Head of caudate nucleus (tissue), 42 donors: ENCODE measurements around the gene ADAM19.
"Not testable (repeated sequence)": the region's sequence is repeated elsewhere in the genome, so short reads cannot be mapped to it uniquely, and the experiment has no call there.

Source experiments
- DNase-seq, 42 donors: peaks; one replicate each; pipeline versions ENCODE4 v3.0.0 to v3.0.0-alpha.2; 2020 to 2021; ENCODE audit warnings: mixed read lengths in 7 of 42
- intact Hi-C: fragments of 100-400 bp; cut with DNase I; formaldehyde crosslinking; loops from one replicate; pipeline ENCODE4 v1.15.0; 2022

The ADAM19 gene

DNA sequence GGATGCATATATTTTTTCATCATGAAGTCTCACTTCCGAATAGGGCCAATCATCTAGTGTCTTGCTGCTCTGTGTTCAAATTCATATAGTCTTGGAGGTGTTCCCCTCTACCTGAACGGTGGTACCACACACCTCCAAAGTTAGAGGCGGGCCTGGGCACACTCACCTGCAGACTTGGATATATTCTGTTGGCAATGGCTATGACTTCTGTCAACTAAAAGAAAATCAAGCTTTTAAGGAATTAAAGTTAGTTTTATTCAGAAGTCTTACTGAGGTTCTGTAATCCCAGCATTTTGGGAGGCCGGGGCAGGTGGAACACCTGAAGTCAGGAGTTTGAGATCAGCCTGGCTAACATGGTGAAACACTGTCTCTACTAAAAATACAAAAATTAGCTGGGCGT, 118.2 kb downstream of the ADAM19 start:
- intact Hi-C loops, result no loop called here
- peak in 4 of 42 donors; percentile 7 to 42 (median 16) for DNase-seq

DNA sequence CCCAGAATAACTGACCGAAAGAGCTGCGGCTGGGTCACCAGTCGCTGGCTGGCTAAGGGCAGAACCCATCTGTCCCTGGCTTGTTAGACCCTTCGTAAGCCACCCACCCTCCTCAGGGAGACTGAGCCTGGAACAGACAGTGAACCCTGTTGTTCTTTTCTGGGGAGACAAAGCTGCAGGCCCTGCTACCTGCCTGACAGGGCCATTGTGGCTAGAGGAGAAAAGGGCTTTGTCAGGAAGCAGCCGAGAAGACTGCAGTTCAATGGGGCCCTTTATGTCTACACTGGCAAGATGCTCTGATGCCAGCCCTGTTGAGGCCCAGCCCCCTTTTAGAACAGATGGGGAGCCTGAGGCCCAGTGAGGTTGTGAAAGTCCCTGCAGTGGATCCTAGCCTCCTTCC, 119.3 kb downstream of the ADAM19 start:
- intact Hi-C loops, result no loop called here

DNA sequence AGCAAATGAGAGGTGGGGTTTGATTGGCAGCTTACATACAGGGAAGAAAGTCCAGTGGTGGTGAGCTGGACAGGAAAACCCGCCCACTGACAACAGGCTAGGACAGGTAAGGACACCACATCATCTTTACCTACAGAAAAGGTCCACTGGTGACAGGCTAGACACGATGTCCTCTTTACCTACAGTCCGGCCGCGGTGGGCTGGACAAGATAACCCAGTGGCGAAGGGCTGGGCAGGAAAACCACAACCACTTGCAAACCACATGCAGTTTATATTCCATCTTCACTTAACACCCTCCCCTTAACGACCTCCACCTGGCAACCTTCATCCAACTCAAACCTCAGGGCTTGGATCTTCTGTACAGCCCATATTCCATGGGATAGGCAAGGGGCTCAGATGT, 120.5 kb downstream of the ADAM19 start:
- intact Hi-C loops, result no loop called here
- peak in 5 of 42 donors; percentile 1 to 40 (median 24) for DNase-seq

More for the DNA sequence above, 119.3 kb downstream of the ADAM19 start:
- DNase-seq, result peak; percentile 62 to 96 (median 87)

DNA sequence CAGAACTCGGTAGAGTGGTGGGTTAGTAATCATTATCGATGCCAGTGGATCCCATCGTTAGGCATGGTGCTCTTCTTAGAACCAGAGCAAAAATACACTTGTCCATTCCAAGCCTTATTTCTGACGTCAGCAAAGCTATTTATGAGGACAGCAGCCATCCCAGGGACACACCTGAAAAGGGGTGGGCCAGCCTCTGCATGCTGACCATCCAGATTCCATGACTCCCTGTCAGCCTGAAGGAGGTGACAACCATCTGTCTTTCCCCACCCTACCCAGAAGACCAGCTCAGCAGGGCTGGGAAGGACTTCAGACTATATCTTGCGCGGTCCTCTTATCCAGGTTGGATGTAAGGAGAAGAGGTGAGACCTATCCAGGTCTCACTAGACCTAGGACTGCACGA, 121.3 kb downstream of the ADAM19 start:
- intact Hi-C loops, result no loop called here
- DNase-seq, result peak in 4 of 42 donors; percentile 5 to 40 (median 16)

DNA sequence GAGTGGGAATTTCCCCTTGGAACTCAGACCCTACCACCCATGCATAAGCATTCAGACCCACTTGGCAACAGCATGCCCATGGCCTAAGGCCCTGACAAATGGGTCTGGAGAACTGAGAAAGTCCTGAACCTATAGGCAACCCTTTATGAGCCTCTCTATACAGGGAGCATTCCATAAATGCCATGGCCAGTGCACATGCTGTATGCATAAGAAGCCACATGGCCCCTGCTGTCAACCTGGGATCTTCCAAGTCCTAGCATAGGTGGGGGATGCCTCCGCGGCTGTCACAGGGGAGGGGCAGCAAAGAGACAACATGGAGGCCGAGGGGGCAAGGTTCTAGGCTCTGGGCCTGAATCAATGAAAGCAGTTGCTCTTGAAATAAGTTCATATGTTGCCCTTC, 123.8 kb downstream of the ADAM19 start:
- peak in 3 of 42 donors; percentile 6 to 27 (median 26) for DNase-seq
- intact Hi-C loops, result no loop called here

DNA sequence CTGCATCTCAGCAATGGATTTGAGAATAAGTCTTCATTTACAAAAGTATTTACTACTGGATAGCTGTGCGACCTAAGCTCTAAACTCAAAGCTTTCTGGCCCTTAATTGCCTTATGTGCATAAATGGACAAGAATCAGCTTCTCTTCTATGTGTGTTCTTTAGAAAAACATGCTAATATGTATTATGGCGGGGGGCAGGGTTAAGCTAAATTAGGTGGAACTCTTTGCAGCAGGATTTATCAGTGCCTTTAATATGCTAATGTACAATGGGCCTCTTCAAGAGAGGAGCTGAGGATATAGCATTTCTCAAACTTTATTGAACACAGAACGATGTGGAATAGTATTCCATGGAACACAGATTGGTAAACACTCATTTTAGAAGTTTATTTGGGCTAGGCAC, 125.6 kb downstream of the ADAM19 start:
- DNase-seq, result no peak
- intact Hi-C loops, result no loop called here

DNA sequence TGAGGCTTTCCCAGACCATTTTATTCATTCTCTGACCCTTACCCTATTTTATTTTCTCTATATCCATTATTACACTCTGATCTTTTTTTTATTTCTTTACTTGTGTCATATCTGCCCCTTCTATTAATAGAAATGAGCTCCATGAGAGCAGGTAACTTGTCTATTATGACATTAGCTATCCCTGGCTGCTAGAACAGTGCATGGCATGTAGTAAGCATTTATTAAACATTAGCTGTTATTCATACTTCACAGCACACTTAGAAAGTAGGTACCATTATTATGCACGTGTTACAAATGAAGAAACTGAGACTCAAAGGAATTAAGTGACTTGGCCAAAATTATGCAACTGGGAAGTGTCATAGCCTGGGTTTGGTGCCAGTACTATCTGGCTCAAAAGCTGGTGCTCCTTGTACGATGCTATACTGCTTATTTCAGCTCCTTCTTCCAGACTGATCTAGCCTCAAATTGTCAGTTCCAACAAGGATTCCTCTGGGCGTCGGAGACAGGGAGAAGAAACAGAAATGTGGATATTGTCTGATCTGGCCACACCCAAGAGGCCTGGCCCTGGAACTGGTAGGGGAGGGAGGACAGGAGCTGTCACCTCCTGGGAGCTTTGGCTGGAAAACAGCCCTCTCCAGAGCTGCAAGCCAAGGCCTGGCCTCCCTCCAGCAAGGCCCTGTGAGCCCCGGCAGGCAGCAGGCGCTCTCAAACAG, 126.4 kb downstream of the ADAM19 start:
- intact Hi-C loops, result no loop called here
- peak in 37 of 42 donors; percentile 35 to 80 (median 54) for DNase-seq

DNA sequence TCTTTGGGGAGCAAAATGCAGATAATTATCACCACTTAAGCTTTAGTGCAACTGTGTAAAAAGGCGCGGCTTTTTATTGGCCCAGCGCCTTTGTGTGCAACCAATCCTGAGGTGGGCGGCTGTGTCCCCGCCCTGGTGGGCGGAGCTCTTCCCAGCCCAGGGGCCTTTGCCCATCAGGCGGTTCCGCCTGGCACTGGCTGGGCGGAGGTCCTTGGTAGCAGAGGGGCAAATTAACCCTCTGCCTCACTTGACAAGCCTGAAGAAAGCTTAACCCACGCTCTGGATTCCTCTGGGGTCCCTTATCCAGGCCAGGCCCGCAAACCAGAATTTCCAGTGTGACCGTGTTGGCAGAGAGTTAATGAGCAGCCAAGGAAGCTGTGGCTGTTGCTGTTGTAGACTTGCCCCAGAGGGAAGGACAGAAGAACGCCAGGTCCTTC, 128.4 kb downstream of the ADAM19 start:
- intact Hi-C loops, result no loop called here
- DNase-seq, result peak in 1 of 42 donors; percentile 10

DNA sequence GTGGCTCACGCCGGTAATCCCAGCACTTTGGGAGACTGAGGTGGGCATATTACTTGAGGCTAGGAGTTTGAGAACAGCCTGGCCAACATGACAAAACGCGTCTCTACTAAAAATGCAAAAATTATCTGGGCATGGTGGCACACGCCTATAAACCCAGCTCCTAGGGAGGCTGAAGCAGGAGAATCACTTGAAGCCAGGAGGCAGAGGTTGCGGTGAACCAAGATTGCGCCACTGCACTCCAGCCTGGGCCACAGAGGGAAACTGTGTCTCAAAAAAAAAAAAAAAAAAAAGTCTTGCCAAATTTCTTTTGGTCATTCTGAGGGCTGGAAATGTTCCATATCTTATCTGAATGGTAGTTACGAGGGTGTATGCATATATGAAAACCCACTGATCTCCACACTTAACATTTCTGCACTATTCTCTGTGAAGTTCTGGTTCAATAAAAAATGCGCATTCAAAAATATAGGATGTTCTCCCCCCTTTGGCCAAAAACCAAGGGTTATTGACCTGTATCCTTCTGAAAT, 129.1 kb downstream of the ADAM19 start:
- intact Hi-C loops, result no loop called here
- DNase-seq, result peak in 1 of 42 donors; percentile 8

DNA sequence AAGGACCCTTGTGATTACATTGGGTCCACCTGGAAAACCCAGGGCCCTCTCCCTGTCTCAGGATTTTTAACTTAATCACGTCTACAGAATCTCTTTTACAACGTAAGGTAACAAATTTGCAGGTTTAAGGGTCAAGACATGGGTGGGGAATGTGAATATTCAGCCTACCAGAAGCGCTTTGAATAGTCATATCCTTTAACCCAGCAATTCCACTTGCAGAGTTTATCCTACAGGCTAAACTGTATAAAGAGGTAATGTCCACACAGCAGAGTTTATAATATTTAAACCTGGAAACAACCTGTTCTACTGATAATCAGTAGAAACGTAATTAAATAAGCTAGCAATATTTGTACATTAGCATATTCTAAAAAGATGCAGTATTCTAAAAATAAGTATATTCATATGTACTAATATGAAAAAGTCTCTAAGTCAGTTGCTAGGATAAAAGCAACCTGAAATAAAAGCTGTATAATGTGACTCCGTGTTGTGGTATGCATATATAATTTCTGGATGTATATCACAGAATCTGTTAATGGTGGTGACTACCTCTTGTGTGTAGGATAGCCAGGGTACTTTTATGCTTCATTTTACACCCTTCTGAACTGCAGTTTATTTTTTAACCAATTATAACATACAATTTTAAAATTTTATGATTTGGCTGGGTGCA, 129.7 kb downstream of the ADAM19 start:
- intact Hi-C loops, result no loop called here
- no peak for DNase-seq

DNA sequence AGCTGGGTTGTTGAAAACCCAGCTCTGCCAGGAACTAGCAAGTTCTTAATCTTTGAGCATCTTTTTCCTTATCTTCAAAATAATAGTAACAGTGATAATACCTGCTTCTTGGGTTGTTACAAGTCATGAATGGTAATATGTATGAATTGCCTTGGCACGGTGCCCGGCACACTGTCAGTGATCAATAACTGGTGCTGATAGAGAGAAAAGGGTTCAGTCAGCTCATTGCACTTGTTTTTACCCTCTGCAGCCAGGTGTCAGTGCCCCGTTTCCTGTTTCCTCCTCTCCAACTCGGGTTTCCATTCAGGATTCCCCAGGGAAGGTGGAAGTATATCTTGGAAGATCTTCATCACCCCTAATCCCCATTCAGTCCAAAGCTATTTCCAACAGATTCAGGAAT, 131.4 kb downstream of the ADAM19 start:
- no peak for DNase-seq
- intact Hi-C loops, result no loop called here

DNA sequence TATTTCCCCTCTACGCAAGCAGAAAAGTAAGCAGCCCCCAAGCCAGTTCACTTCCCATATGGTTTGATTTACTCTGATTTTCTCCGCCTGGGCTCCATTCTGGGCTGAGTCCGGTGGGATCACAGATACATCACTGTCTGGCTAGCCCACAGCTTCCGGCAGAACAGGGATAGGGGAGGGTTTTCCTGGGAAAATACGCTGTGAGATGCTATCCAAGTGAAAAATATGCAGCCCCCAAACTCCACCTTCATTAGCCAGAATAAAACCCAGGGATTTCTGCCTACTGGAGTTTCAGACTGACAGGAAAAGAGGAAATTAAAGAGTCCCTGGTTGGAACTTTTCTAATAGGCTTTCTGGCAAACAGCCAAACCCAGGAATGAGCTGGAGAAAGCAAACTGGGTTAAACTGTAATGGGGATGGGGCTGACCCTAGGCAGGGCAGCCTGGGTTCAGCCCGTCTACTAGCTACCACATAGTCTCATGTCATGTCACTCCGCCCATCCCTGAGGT, 132.5 kb downstream of the ADAM19 start:
- intact Hi-C loops, result no loop called here
- no peak for DNase-seq

DNA sequence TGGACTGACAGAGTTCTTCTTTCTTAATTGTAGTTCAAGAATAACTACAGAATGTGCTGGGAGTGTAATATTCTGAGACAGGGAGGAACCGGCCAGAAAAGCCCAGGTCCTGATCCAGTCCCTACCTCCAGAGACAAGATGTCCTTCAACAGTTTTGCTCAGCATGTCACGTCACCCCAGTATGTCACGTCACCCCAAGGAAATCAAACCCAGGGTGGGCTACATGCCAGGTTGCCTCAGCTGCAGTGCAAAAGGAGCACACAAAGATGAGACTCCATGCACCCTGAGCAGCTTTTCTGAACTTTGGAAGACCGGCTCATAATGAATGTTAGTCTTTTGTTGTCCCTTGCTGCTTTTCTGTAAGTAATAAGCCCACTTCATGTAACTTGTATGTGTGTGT, 141.5 kb downstream of the ADAM19 start:
- intact Hi-C loops, result loop anchor here (5.0 kb wide), 1 partner anchor 38 kb away; no protein-coding TSS in a partner anchor
- no peak for DNase-seq

DNA sequence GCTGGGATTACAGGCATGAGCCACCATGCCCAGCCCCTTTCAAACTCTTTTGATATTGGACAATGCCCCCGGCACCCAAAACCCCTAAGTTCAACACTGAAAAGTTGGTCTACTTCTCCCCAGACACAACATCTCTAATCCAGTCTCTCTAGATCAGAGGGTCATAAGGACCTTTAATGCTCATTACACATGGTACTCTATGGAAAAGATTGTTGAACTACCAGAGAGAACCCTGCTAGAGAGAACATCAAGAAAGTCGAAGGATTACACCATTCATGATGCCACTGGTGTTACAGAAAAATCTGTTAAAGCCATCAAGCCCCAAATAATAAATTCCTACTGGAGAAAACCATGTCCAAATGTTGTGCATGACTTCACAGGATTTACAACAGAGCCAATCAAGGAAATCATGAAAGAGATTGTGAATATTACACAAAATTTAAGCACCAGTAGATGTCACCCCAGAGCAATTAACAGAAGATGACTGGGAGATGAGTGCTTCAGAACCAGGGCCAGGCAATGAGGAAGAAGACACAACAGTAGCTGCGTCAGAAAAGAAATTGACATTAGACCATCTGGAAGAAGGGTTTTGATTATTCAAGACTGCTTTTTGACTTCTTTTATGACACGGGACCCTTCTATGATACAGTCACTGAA, 143.9 kb downstream of the ADAM19 start:
- intact Hi-C loops, result loop anchor here (5.0 kb wide), 1 partner anchor 41 kb away; no protein-coding TSS in a partner anchor
- peak in 22 of 42 donors; percentile 9 to 82 (median 52) for DNase-seq

DNA sequence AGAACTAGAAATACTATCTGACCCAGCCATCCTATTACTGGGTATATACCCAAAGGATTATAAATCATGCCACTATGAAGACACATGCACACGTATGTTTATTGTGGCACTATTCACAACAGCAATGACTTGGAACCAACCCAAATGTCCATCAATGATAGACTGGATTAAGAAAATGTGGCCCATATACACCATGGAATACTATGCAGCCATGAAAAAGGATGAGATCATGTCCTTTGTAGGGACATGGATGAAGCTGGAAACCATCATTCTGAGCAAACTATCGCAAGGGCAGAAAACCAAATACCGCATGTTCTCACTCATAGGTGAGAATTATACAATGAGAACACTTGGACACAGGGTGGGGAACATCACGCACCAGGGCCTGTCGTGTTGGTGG, 145.7 kb downstream of the ADAM19 start:
- intact Hi-C loops, result loop anchor here (5.0 kb wide), 1 partner anchor 42 kb away; no protein-coding TSS in a partner anchor
- DNase-seq, result not testable (repeated sequence)
